NCI-H748 (cell line): ENCODE results near the gene PYM1.

Experiments used
- DNase-seq: peaks from one replicate; lab custom pipeline; 2025; ENCODE audit not compliant: unreplicated experiment; lab: John Stamatoyannopoulos, UW

PYM1 gene

DNA sequence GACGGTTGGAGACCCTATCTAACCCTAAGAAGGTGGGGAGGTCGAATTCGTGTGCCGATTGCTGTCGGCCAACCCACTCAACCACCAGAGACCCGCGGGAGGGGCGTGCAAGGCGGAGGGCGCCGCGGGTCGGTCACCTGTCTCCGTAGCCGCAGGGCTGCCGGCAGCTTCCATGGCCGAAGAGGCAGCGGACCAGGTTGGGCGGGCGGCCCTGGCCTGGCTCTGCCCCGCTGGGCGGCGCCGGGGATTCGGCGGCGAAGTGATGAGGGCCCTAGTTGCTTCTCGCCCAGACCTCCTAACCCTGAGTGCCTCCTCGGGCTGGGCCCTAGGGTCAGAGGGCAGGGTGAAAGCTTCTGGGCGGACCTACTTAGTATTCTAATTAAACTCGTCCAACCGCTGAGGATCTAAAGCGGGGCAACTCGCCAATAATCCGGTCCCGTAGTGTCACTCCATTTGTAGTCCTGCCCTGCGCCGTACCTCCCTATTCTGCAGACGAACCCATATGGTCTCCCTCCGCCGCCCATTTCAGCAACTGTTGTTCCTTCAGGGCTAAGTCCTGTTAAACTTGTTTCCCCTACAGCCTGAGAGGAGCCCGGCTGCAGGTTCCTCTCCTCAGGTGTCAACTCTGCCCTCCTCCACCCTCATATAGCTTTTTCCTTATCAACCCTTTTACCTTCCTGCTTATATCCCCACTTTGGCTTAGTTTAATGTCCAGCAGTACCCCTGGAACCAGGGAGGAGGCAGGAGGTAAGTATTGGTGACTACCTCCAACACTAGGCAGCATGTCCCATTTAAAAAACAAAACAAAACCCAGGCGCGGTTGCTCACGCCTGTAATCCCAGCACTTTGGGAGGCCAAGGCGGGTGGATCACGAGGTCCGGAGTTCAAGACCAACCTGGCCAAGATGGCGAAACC is at the start of gene PYM1:
PYM1 (minus strand) TSS at position 307 of the 915 bp plus-strand sequence; CDS start at position 174, 133 bp downstream.
- DNase-seq = peak; percentile 73

DNA sequence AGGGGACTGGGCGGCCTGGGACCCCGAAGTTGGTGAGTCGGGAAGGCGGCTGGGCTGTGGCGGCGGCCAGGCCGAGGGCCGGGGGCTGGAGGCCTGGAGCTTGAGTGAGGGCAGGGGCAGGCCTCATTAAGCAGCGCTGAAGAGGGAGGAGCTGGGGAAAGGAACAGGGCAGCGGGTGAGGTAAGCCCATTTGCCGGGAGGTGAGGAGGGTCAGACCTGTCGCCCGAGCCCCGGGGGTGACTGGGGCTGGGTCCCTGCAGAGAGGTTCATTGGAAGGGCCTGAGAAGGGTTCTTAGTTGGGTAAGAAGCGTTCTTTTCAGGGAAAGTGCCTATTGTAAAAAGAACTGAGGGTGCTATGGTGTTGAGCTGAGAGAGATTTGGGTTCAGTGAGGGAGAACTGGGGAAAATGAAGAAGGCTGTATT is 46.6 kb upstream of the PYM1 start:
- peak; percentile 60 for DNase-seq

GRCh38 chr12:55973599-55974307 is 46.1 kb upstream of the PYM1 start, which contains the start of gene RAB5B:
RAB5B (plus strand) TSS chr12:55974078; CDS start chr12:55986961, 12,883 bp downstream.
- DNase-seq = peak; percentile 100

DNA sequence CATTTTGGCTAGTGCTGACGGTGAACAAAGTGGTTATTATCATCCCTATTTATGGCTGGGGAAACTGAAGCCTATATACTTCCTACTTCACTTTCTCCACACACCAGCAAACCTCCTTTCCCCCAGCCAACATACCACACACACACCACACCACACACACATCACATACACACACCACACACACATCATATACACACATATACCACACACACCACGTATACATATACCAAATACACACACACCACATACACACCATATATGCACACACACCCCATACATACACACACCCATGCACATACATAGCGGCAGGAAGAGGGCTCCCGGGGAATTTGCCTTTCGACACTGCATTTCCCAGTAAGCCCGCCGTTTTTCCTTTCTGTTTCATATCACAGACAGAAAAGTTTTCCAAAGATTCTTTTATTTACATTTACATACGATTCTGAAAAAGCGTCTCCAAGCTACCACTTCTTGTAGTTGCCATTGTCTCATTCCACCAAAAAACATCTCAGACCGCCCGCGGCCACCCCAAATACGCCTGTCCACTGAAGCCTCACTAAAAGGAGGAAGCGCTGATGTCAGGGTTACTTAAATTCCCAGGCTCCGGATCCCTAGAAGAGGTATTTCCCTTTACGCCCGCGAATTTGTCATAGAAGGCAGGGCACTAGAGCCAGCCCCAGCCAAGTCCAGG is 45.4 kb upstream of the PYM1 start:
- peak; percentile 46 for DNase-seq

DNA sequence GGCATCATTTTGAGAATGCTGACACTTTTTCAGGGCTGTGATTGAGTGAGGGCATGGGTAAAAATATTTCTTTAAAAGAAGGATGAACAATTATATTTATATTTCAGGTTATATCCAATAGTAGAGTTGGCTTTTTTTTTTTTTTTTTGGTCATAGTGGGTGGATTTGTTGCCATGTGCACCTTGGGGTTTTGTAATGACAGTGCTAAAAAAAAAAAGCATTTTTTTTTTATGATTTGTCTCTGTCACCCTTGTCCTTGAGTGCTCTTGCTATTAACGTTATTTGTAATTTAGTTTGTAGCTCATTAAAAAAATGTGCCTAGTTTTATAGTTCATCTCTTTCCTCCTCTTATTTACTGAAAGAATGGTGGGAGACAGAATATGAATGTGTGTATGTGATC is 44.8 kb upstream of the PYM1 start:
- no peak for DNase-seq

- DNase-seq = peak; percentile 5
Observed at GRCh38 chr12:55972042-55972441, 44.3 kb upstream of the PYM1 start.

- DNase-seq = no peak
Observed at GRCh38 chr12:55970775-55971174, 43.1 kb upstream of the PYM1 start.

DNA sequence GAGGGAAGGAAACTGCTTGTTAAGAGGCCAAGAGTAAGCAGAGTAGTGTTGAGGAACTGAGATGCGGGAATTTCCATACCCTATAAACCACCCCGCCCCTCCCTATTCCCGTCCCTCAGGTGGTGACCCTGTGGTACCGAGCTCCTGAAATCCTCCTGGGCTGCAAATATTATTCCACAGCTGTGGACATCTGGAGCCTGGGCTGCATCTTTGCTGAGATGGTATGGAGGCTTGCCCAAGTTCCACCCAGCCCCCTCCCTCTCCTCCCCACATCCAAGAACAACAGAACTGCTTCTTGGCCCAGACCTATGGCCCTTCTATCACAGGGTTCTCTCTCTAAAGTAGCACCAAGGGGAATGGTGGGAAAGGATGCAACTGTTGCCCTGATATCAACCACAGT is 41.7 kb upstream of the PYM1 start:
- DNase-seq = no peak

- peak; percentile 81 for DNase-seq
Observed at GRCh38 chr12:55966408-55967281, 39.0 kb upstream of the PYM1 start, which contains the start of gene CDK2. CDK2 (plus strand) TSS chr12:55966830; CDS start chr12:55967009, 179 bp downstream.

GRCh38 chr12:55965941-55966407 is 38.3 kb upstream of the PYM1 start, which contains the start of gene PMEL:
PMEL (minus strand) TSS chr12:55966042; CDS start chr12:55966011, 31 bp downstream.
- DNase-seq = no peak

- DNase-seq = no peak
Observed at GRCh38 chr12:55965240-55965639, 37.5 kb upstream of the PYM1 start.

- DNase-seq = no peak
Observed at GRCh38 chr12:55963760-55964159, 36.1 kb upstream of the PYM1 start.

- DNase-seq = no peak
Observed at GRCh38 chr12:55957106-55957859, 29.6 kb upstream of the PYM1 start.

DNA sequence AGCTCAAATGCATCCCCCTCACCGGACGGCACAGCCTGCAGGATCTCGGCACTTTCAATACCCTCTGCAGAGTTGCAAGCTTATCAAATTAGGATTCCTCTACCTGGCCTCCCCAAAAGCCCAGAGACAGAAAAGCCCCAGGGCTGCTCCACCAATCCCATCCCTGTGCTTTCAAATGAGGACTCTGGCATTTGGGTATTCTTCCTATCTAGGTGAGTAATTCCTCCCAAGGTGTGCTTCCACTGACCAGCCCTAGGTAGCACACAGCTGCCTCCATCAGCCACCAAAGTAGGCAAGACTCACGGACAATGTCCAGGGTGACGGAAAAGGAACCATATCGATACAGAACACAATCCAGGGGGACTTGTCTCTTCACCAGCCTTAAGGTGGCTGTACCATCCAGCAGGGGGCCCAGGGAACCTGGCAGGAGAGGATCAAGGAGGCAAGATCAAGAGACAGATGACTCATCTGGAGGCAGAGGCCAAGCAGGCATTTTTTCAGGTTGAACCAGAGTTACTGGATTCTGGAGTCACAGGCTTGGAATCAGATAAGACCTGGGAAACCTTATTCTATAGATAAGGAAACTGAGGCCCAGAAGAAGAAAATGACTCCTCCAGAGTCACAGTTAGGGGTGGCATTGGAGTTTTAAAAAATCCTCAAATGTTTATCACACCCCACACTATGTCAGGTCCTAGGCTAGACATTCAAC is 28.3 kb upstream of the PYM1 start:
- DNase-seq = no peak

DNA sequence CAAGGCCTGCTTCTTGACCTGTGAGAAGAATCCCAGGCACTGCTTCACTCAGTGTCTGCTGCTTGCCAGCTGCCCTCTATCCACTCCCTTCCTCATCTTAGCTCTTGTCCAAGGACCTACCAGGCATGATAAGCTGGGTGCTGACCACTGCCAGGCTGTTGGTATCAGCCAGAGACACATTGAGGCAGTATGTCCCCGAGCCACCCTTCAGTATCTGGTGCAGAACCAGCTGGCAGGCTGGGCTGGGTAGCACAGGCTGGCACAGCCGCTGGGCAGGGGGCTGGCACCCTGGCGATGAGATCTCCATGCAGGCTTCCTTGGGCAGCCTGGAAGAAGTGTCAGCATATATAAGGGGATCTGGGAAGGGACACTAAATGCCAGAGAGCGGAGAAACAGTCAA is 27.6 kb upstream of the PYM1 start:
- no peak for DNase-seq

DNA sequence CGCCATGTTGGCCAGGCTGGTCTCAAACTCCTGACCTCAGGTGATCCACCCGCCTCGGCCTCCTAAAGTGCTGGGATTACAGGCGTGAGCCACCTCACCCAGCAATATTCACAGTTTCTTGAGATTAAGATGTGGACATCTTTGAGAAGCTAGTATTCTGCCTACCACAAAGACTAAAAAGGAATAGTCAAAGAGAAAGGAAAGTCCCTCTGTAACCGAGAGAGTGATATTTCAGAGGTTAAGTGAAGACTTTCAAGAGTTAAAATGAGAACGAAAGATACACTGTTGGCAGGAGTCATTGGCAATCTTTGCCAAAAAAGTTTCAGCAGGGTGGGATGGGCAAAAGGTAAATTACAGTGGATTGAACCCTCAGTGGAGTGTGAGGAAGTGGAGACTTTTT is 18.9 kb upstream of the PYM1 start:
- no peak for DNase-seq

DNA sequence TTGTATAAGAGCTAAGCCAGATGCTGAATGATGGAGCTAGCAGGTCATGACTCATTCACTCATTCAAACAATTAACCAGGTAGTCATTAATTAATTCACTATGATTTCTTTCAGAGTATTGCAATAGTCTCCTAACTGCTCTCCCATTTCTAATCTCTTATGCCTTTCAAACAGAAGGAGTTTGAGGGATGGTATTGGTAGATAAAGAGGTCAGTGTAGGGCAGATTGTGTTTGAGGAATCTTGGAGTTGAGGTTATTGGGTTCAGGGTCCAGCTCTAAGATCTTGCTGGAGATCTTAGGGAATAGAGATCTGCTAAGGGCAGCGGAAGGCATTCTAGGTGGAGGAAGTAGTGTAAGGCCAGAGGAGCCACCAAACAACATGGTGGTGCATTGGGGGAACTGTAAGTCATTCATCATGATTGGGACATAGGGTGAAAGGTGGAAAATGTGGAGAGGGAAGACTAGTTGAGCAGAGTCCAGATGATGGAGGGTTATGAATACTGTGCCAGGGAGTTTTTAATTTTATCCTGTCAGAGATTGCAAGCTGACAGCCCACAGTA is 15.0 kb upstream of the PYM1 start:
- DNase-seq = no peak

DNA sequence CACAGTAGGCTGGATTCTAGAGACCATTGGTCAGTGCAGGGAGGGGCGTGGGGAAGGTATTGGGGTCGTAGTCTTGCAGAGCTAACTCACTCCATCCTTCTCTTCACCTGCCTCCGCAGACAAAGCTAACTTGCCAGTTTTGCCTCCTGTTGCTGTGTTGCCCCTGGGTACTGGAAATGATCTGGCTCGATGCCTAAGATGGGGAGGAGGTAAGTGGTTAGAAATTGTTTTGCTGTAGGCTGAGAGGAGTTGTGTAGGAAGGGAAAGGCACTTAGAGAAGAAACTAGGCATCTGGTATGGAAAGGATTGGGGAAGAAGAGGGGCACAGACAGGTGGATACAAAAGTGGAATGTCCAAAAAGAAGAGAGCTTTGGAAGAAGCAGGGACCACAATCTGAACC is 14.4 kb upstream of the PYM1 start:
- no peak for DNase-seq
